ENCODE measurements around the gene STK32C.

GRCh38 chr10:132183046-132183445 is 124.7 kb downstream of the STK32C start:
- TF ChIP-seq POLR2AphosphoS5 (IDR thresholded peaks at IDR 0.05; ENCODE audit: low read depth, low read length) (no peak), SIN3A (IDR thresholded peaks at IDR 0.05; ENCODE audit: borderline replicate concordance, insufficient read depth, low read length) (no peak)

Data from PFSK-1 (cell line).